H1 (cell line): ENCODE data around the gene IGFL2. TPM values are rescaled to one million over a fixed set of nuclear protein-coding genes. Genes with fewer than 3 reads are reported as not detected.

ENCODE experiments used
- CTCF ChIA-PET: fragments of 300-600 bp; sonication (Branson Sonifier 250); formaldehyde crosslinking; loops from one replicate; lab custom pipeline; 2021; ENCODE audit not compliant: partially characterized antibody; lab: Charles Lee
- POLR2A ChIA-PET: fragments of 300-600 bp; sonication (Branson Sonifier 250); formaldehyde crosslinking; loops from one replicate; lab custom pipeline; 2021; ENCODE audit warnings: inconsistent platforms; ENCODE audit not compliant: partially characterized antibody; lab: Charles Lee
- DNase-seq, 2 experiments: peaks; one replicate each; pipeline versions ENCODE4 v3.0.0 to v3.0.0-alpha.2; 2010 to 2022; ENCODE audit warnings: low spot score in 2 of 2, low read depth in 1 of 2, mixed read lengths in 1 of 2
- FAIRE-seq: peaks from 2 replicates; lab custom pipeline; 2011; peaks lifted over from hg19 to GRCh38; lab: Jason Lieb, UNC
- H2AFZ ChIP-seq: 2 replicates; pipeline ENCODE4 v1.8.1; 2012; ENCODE audit warnings: low read length, inconsistent platforms
- H2AK5ac ChIP-seq: 2 replicates; pipeline ENCODE4 v1.6.1; 2013; ENCODE audit warnings: low read depth, low read length
- H2BK120ac ChIP-seq: replicated peaks from 2 replicates; pipeline ENCODE3; 2013; ENCODE audit warnings: low read depth, low read length, inconsistent platforms
- H2BK12ac ChIP-seq: 2 replicates; pipeline ENCODE4 v1.6.1; 2013; ENCODE audit warnings: low read depth, low read length
- H2BK15ac ChIP-seq: 2 replicates; pipeline ENCODE4 v1.6.1; 2013; ENCODE audit warnings: low read length
- H2BK20ac ChIP-seq: 2 replicates; pipeline ENCODE4 v1.6.1; 2013; ENCODE audit warnings: low read length
- H2BK5ac ChIP-seq: 2 replicates; pipeline ENCODE4 v1.6.1; 2013; ENCODE audit warnings: low read depth, low read length
- H3K14ac ChIP-seq: 2 replicates; pipeline ENCODE4 v1.6.1; 2013; ENCODE audit warnings: inconsistent platforms; ENCODE audit not compliant: insufficient read length
- H3K18ac ChIP-seq: 2 replicates; pipeline ENCODE4 v1.6.1; 2013; ENCODE audit warnings: low read length; ENCODE audit errors: extremely low read depth
- H3K23ac ChIP-seq: 2 replicates; pipeline ENCODE4 v1.6.1; 2013; ENCODE audit warnings: inconsistent platforms; ENCODE audit not compliant: insufficient read length
- H3K23me2 ChIP-seq: 2 replicates; pipeline ENCODE4 v1.6.1; 2013; ENCODE audit warnings: low read depth, low read length
- H3K27ac ChIP-seq: 2 replicates; pipeline ENCODE4 v1.6.1; 2011; ENCODE audit warnings: low read depth, low read length, inconsistent platforms
- H3K27me3 ChIP-seq, 4 experiments: replicated peaks in 1 of 4; 1 replicate in 1 of 4; 2 replicates in 3 of 4; pipeline versions ENCODE4 v1.6.1 to v1.8.1; 2011 to 2013; ENCODE audit warnings: low read length in 3 of 4, mild to moderate bottlenecking in 3 of 4, inconsistent platforms in 2 of 4, mixed read lengths in 2 of 4, moderate library complexity in 1 of 4; ENCODE audit not compliant: control insufficient read depth in 3 of 4, insufficient read depth in 3 of 4; ENCODE audit errors: extremely low read depth in 1 of 4
- H3K36me3 ChIP-seq, 4 experiments: 2 replicates each; pipeline versions ENCODE4 v1.6.1 to v1.8.1; 2011 to 2013; ENCODE audit warnings: mild to moderate bottlenecking in 4 of 4, low read length in 3 of 4, moderate library complexity in 2 of 4, control low read depth in 1 of 4, inconsistent platforms in 1 of 4; ENCODE audit not compliant: insufficient read depth in 4 of 4, control insufficient read depth in 2 of 4
- H3K4ac ChIP-seq: replicated peaks from 2 replicates; pipeline ENCODE3; 2013; ENCODE audit warnings: low read length, low read depth, mixed read lengths, inconsistent platforms; ENCODE audit not compliant: insufficient read length
- H3K4me1 ChIP-seq, 4 experiments: replicated peaks in 1 of 4; 1 replicate in 1 of 4; 2 replicates in 3 of 4; pipeline versions ENCODE4 v1.6.1 to v1.8.1; 2011 to 2013; ENCODE audit warnings: low read length in 3 of 4, inconsistent platforms in 2 of 4, mixed read lengths in 1 of 4; ENCODE audit not compliant: insufficient read depth in 4 of 4, control insufficient read depth in 3 of 4
- H3K4me2 ChIP-seq, 2 experiments: 2 replicates each; pipeline versions ENCODE4 v1.6.1 to v1.8.1; 2011 to 2013; ENCODE audit warnings: low read depth in 2 of 2, low read length in 2 of 2, control low read depth in 1 of 2, inconsistent platforms in 1 of 2, mild to moderate bottlenecking in 1 of 2; ENCODE audit not compliant: insufficient read depth in 1 of 2
- H3K4me3 ChIP-seq, 4 experiments: fragments of 200-600, 300-600 bp in 1 of 4; sonication (generic), shearing (Covaris generic), sonication (Bioruptor Twin) in 1 of 4; 2 replicates each; pipeline versions ENCODE4 v1.5.1 to v1.8.1; 2011 to 2016; ENCODE audit warnings: low read length in 4 of 4, low read depth in 3 of 4, control low read depth in 2 of 4, inconsistent platforms in 2 of 4, mild to moderate bottlenecking in 2 of 4, mixed read lengths in 1 of 4, moderate library complexity in 1 of 4; ENCODE audit not compliant: insufficient read depth in 2 of 4; ENCODE audit errors: extremely low read depth in 1 of 4
- H3K56ac ChIP-seq: replicated peaks from 2 replicates; pipeline ENCODE3; 2013; ENCODE audit warnings: low read depth, mild to moderate bottlenecking, mixed read lengths, low read length, inconsistent platforms; ENCODE audit not compliant: insufficient read length
- H3K79me1 ChIP-seq: 2 replicates; pipeline ENCODE4 v1.6.1; 2013; ENCODE audit warnings: low read depth, low read length, control low read depth
- H3K79me2 ChIP-seq, 2 experiments: 2 replicates each; pipeline versions ENCODE4 v1.6.1 to v1.8.1; 2012 to 2013; ENCODE audit warnings: low read length in 2 of 2, mild to moderate bottlenecking in 2 of 2, inconsistent platforms in 1 of 2; ENCODE audit not compliant: insufficient read depth in 2 of 2, control insufficient read depth in 1 of 2
- H3K9ac ChIP-seq, 4 experiments: replicated peaks in 1 of 4; 1 replicate in 1 of 4; 2 replicates in 3 of 4; pipeline versions ENCODE4 v1.6.1 to v1.8.1; 2011 to 2013; ENCODE audit warnings: low read depth in 3 of 4, low read length in 3 of 4, control low read depth in 2 of 4, mild to moderate bottlenecking in 2 of 4, moderate library complexity in 2 of 4, inconsistent platforms in 1 of 4; ENCODE audit errors: extremely low read depth in 1 of 4
- H3K9me3 ChIP-seq, 2 experiments: 2 replicates each; pipeline versions ENCODE4 v1.6.1 to v1.8.1; 2012 to 2013; ENCODE audit warnings: mild to moderate bottlenecking in 2 of 2, moderate library complexity in 2 of 2, control low read depth in 1 of 2, inconsistent platforms in 1 of 2, low read depth in 1 of 2, low read length in 1 of 2, mixed read lengths in 1 of 2; ENCODE audit not compliant: insufficient read depth in 2 of 2
- H4K20me1 ChIP-seq, 2 experiments: replicated peaks in 1 of 2; 2 replicates each; pipeline versions ENCODE3 to v1.8.1; 2011 to 2013; ENCODE audit warnings: inconsistent platforms in 2 of 2, low read length in 2 of 2, mild to moderate bottlenecking in 1 of 2; ENCODE audit not compliant: insufficient read depth in 2 of 2, control insufficient read depth in 1 of 2
- H4K5ac ChIP-seq: 2 replicates; pipeline ENCODE4 v1.6.1; 2013; ENCODE audit warnings: low read length, low read depth, mixed read lengths, inconsistent platforms; ENCODE audit not compliant: insufficient read length
- H4K8ac ChIP-seq: 2 replicates; pipeline ENCODE4 v1.8.0; 2013; ENCODE audit warnings: mild to moderate bottlenecking, moderate library complexity, low read length, inconsistent platforms; ENCODE audit not compliant: insufficient read depth; ENCODE audit errors: extremely low read depth
- H4K91ac ChIP-seq: replicated peaks from 2 replicates; pipeline ENCODE3; 2013; ENCODE audit warnings: low read length, mixed read lengths, inconsistent platforms; ENCODE audit not compliant: insufficient read length
- BRCA1 ChIP-seq: IDR thresholded peaks from 2 replicates; pipeline ENCODE4 v1.6.1; 2012; ENCODE audit warnings: low read depth, low read length, improper control_type of control experiment
- CBX5 ChIP-seq: fragments of 300-800, 300-1000 bp; sonication (generic); IDR thresholded peaks from 2 replicates; pipeline ENCODE4 v1.7.1; 2016; ENCODE audit warnings: antibody characterized with exemption, low read length, low read depth
- CHD2 ChIP-seq: IDR thresholded peaks from 2 replicates; pipeline ENCODE4 v1.6.1; 2012; ENCODE audit warnings: low read length, improper control_type of control experiment
- EZH2 ChIP-seq: fragments of 200-600 bp; sonication (generic); IDR thresholded peaks from 2 replicates; pipeline ENCODE4 v1.7.1; 2012; ENCODE audit warnings: low read depth, mild to moderate bottlenecking, moderate library complexity, low read length, inconsistent platforms; ENCODE audit not compliant: severe bottlenecking
- HDAC2 ChIP-seq, 2 experiments: fragments of 300-600 bp in 1 of 2; sonication (generic) in 1 of 2; IDR thresholded peaks; 2 replicates each; pipeline ENCODE4 v1.6.1; 2011 to 2012; ENCODE audit warnings: low read depth in 2 of 2, low read length in 2 of 2, mild to moderate bottlenecking in 2 of 2, moderate library complexity in 2 of 2, borderline replicate concordance in 1 of 2, inconsistent platforms in 1 of 2
- JUND ChIP-seq: IDR thresholded peaks from 2 replicates; pipeline ENCODE4 v1.6.1; 2011; ENCODE audit warnings: mild to moderate bottlenecking, improper control_type of control experiment, low read length
- RFX5 ChIP-seq: IDR thresholded peaks from 2 replicates; pipeline ENCODE4 v1.6.1; 2011; ENCODE audit warnings: low read depth, low read length, improper control_type of control experiment, borderline replicate concordance
- SP1 ChIP-seq: IDR thresholded peaks from 2 replicates; pipeline ENCODE4 v1.6.1; 2011; ENCODE audit warnings: low read depth, low read length
- WGBS, 2 experiments: shearing (Covaris generic) in 1 of 2; methylation state at CpG; one replicate each; pipeline versions ENCODE4 v1.1.6 to v1.1.7; 2013 to 2015; ENCODE audit warnings: low lambda C conversion rate in 2 of 2, mixed read lengths in 2 of 2, inconsistent platforms in 1 of 2, low coverage in 1 of 2, missing lambda C conversion rate in 1 of 2; ENCODE audit not compliant: insufficient replicate concordance in 2 of 2, insufficient coverage in 1 of 2, insufficient read length in 1 of 2; ENCODE audit errors: extremely low coverage in 1 of 2, missing lambda C conversion rate in 1 of 2; 5-methylcytosine and 5-hydroxymethylcytosine counted together
- polyA plus RNA-seq, 7 experiments: library from polyadenylated mRNA; depleted of rRNA in 3 of 7; stranded (reverse) in 5 of 7; unstranded in 2 of 7; fragments of >200 nt in 5 of 7; fragments of 200-250 nt in 2 of 7; gene quantifications; 1 replicate in 5 of 7; 2 replicates in 1 of 7; 4 replicates in 1 of 7; pipeline versions ENCODE4 v1.2.1 to v1.2.3, GENCODE V29; 2011 to 2013; ENCODE audit warnings: missing spikeins in 2 of 7, mixed read lengths in 2 of 7
- total RNA-seq: library from RNA; stranded (reverse); fragmentation: NEBNext Ultra II Directional; extraction: Animal tissue kit (Norgen Biotek cat#: 25700); gene quantifications from 2 replicates; pipeline ENCODE4 v1.2.1, GENCODE V29; 2021
- TF ChIP-seq, protein P1 (sequence below): IDR thresholded peaks from 2 replicates; pipeline ENCODE4 v1.6.1; 2012; ENCODE audit warnings: inconsistent platforms

IGFL2 gene
- total and polyA plus RNA-seq, 2 of the 8 experiments (the other 6 are each of a cell fraction or from before 2014, with no cell fraction given) = not detected

DNA sequence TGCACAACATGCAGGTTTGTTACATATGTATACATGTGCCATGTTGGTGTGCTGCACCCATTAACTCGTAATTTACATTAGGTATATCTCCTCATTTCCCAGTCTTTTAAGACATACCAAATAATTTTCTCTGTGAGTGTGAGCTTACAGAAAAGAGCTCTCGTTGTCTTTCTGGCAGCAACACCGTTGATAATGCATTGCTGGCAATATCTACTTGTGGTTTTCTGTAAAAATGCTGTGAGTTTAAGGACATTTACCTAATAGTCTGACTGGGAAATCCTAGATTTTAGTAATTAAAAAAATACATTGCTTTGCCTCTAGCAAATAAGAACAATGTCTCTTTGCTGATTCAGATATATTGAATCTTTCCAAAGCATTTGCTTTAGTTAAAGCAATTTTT, 31.9 kb upstream of the IGFL2 start:
- Histone ChIP-seq H3K23ac (no peak overlapping the region), H4K5ac (no peak overlapping the region), H3K4me2 (no peak overlapping the region), H2AK5ac (no peak overlapping the region), H2BK20ac (no peak overlapping the region), H3K4me1 (peaks cover 0 to 3% (median 1%) of the 10 kb centered on the region in 4 experiments; a peak in 4 of 7 replicates), H4K20me1 (no peaks in the 10 kb centered on the region), H3K56ac (no peak overlapping the region), H3K14ac (no peak overlapping the region), H4K91ac (no peak overlapping the region), H3K36me3 (no peaks in the 10 kb centered on the region), H3K4ac (no peak overlapping the region), H3K27ac (no peak overlapping the region), H2BK120ac (no peak overlapping the region), H2BK15ac (no peak overlapping the region), H3K23me2 (no peaks in the 10 kb centered on the region), H3K18ac (no peak overlapping the region), H2BK12ac (no peak overlapping the region), H2AFZ (no peak overlapping the region), H3K9me3 (peaks cover 0 to 5% of the 10 kb centered on the region in 2 experiments; a peak in 1 of 4 replicates), H3K4me3 (no peak overlapping the region), H4K8ac (no peak overlapping the region), H3K79me1 (no peaks in the 10 kb centered on the region), H3K27me3 (no peaks in the 10 kb centered on the region), H3K79me2 (no peaks in the 10 kb centered on the region), H2BK5ac (no peak overlapping the region), H3K9ac (no peak overlapping the region)
- ChIA-PET CTCF (interaction anchor here (0.9 to 1.5 kb wide), 3 partner anchors 37 to 97 kb away, joined by 3 to 7 read pairs (median 3); no protein-coding TSS in a partner anchor), POLR2A (interaction anchor here (0.8 to 2.9 kb wide), 2 partner anchors 8 to 17 kb away, joined by 3 to 18 read pairs; partner anchors contain the start of gene IGFL3)
- no peak for FAIRE-seq
- WGBS, 2 experiments = 92% methylated on average over 3 of the region's 3 CpGs; no CpG with 5 or more reads in 1 of the 2 experiments
- no peak for DNase-seq
- TF ChIP-seq SP1 (no peak), EZH2 (no peak), CBX5 (no peak), HDAC2 (IDR thresholded peaks at IDR 0.05; ENCODE audit: borderline replicate concordance in 1 of 2, low read depth in 2 of 2, low read length in 2 of 2) (no peak), BRCA1 (no peak), JUND (no peak), RFX5 (no peak), CHD2 (no peak)
- TF ChIP-seq, protein P1, sequence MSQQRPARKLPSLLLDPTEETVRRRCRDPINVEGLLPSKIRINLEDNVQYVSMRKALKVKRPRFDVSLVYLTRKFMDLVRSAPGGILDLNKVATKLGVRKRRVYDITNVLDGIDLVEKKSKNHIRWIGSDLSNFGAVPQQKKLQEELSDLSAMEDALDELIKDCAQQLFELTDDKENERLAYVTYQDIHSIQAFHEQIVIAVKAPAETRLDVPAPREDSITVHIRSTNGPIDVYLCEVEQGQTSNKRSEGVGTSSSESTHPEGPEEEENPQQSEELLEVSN = no peak
